Type B pancreatic cell (in vitro differentiated cells): ENCODE data around the gene EML2. TPM values are rescaled to one million over a fixed set of nuclear protein-coding genes. Genes with fewer than 3 reads are reported as not detected.
A peak's percentile ranks its signal among the peaks of the same experiment; 100 is the strongest.

Source experiments
- DNase-seq: peaks from one replicate; pipeline ENCODE4 v3.0.0; 2021; ENCODE audit warnings: mixed read lengths; ENCODE audit not compliant: unreplicated experiment; ENCODE audit errors: extremely low spot score
- H3K27ac Mint-ChIP-seq: 2 replicates; pipeline ENCODE4 v1.8.0; 2021; ENCODE audit warnings: mild to moderate bottlenecking, mixed read lengths
- H3K27me3 Mint-ChIP-seq: 2 replicates; pipeline ENCODE4 v1.8.0; 2021; ENCODE audit warnings: mixed read lengths
- H3K36me3 Mint-ChIP-seq: 2 replicates; pipeline ENCODE4 v1.8.0; 2021; ENCODE audit warnings: mixed read lengths
- H3K4me1 Mint-ChIP-seq: one replicate; pipeline ENCODE4 v1.8.0; 2021; ENCODE audit warnings: mixed read lengths; ENCODE audit not compliant: unreplicated experiment
- H3K4me3 Mint-ChIP-seq: 2 replicates; pipeline ENCODE4 v1.8.0; 2021; ENCODE audit warnings: mild to moderate bottlenecking, mixed read lengths
- H3K9me3 Mint-ChIP-seq: 2 replicates; pipeline ENCODE4 v1.8.0; 2021; ENCODE audit warnings: mixed read lengths
- CTCF ChIP-seq: fragments of 200-600 bp; sonication (generic); conservative IDR thresholded peaks from 2 replicates; pipeline ENCODE4 v1.5.0; 2021; ENCODE audit warnings: antibody characterized with exemption, mild to moderate bottlenecking
- total RNA-seq: library from RNA; stranded (reverse); gene quantifications from 2 replicates; pipeline ENCODE4 v1.2.1, GENCODE V29; 2021; ENCODE audit warnings: low replicate concordance

The EML2 gene
- total RNA-seq, 1 donor from 2014 or later = 46.9 TPM

GRCh38 chr19:45598267-45599001 is 40.8 kb downstream of the EML2 start:
- no peak for DNase-seq
- no peaks in the 10 kb centered on the region for H3K36me3 Mint-ChIP-seq
- no peaks in the 10 kb centered on the region for H3K9me3 Mint-ChIP-seq
- peaks cover 82% of the 10 kb centered on the region for H3K27me3 Mint-ChIP-seq
- TF ChIP-seq CTCF = no peak
- H3K27ac Mint-ChIP-seq = no peak overlapping the region
- H3K4me1 Mint-ChIP-seq = peaks cover 29% of the 10 kb centered on the region
- peak overlapping the region; percentile 9 for H3K4me3 Mint-ChIP-seq

GRCh38 chr19:45597425-45598111 is 41.6 kb downstream of the EML2 start:
- H3K36me3 Mint-ChIP-seq = no peaks in the 10 kb centered on the region

GRCh38 chr19:45595814-45596213 is 43.4 kb downstream of the EML2 start:
- H3K36me3 Mint-ChIP-seq = no peaks in the 10 kb centered on the region
- no peak for DNase-seq
- no peak overlapping the region for H3K27ac Mint-ChIP-seq
- H3K4me3 Mint-ChIP-seq = no peak overlapping the region
- no peaks in the 10 kb centered on the region for H3K9me3 Mint-ChIP-seq
- peaks cover 19% of the 10 kb centered on the region for H3K4me1 Mint-ChIP-seq
- no peak for TF ChIP-seq CTCF
- peaks cover 74% of the 10 kb centered on the region for H3K27me3 Mint-ChIP-seq

More at GRCh38 chr19:45597425-45598111, 41.6 kb downstream of the EML2 start:
- Mint-ChIP-seq H3K4me1 (peaks cover 28% of the 10 kb centered on the region), H3K9me3 (no peaks in the 10 kb centered on the region), H3K4me3 (no peak overlapping the region), H3K27me3 (peaks cover 74% of the 10 kb centered on the region), H3K27ac (no peak overlapping the region)
- DNase-seq = no peak
- no peak for TF ChIP-seq CTCF

GRCh38 chr19:45593520-45593919 is 45.7 kb downstream of the EML2 start:
- H3K36me3 Mint-ChIP-seq = no peaks in the 10 kb centered on the region
- no peaks in the 10 kb centered on the region for H3K9me3 Mint-ChIP-seq
- peaks cover 74% of the 10 kb centered on the region for H3K27me3 Mint-ChIP-seq
- no peak overlapping the region for H3K27ac Mint-ChIP-seq
- no peak for TF ChIP-seq CTCF
- no peak overlapping the region for H3K4me3 Mint-ChIP-seq
- peaks cover 12% of the 10 kb centered on the region for H3K4me1 Mint-ChIP-seq
- DNase-seq = no peak

- H3K36me3 Mint-ChIP-seq = no peaks in the 10 kb centered on the region
- TF ChIP-seq CTCF = no peak
- no peaks in the 10 kb centered on the region for H3K9me3 Mint-ChIP-seq
- peaks cover 2% of the 10 kb centered on the region for H3K4me1 Mint-ChIP-seq
- H3K27me3 Mint-ChIP-seq = peaks cover 64% of the 10 kb centered on the region
- no peak for DNase-seq
- no peak overlapping the region for H3K4me3 Mint-ChIP-seq
- H3K27ac Mint-ChIP-seq = no peak overlapping the region
Measured at GRCh38 chr19:45592366-45592765, 46.8 kb downstream of the EML2 start.
